ENCODE data around the gene DENND1A. TPM values are rescaled to one million over a fixed set of nuclear protein-coding genes. Genes with fewer than 3 reads are reported as not detected.

The DENND1A gene
- total RNA-seq, 1 donor from 2014 or later: 48.1 TPM

- Mint-ChIP-seq H3K4me3 (no peak overlapping the region), H3K27ac (no peak overlapping the region), H3K9me3 (peaks cover 6% of the 10 kb centered on the region), H3K36me3 (peaks cover 4% of the 10 kb centered on the region), H3K4me1 (peaks cover 23% of the 10 kb centered on the region), H3K27me3 (ENCODE audit: insufficient read depth, low read depth) (peaks cover 2% of the 10 kb centered on the region)
- H3K4me2 ChIP-seq: no peak overlapping the region
- no peaks in the 10 kb centered on the region for H3F3A ChIP-seq (ENCODE audit: low read depth)
- H4K20me1 ChIP-seq (ENCODE audit: low read depth): no peaks in the 10 kb centered on the region
- H3K27me3 ChIP-seq: no peaks in the 10 kb centered on the region
- H3K36me3 ChIP-seq: no peaks in the 10 kb centered on the region
- H3K9ac ChIP-seq: no peak overlapping the region
- no peaks in the 10 kb centered on the region for H3K4me1 ChIP-seq
- no peak for TF ChIP-seq CTCF (IDR thresholded peaks at IDR 0.05)
- TF ChIP-seq EZH2phosphoT487 (IDR thresholded peaks at IDR 0.05): no peak
- TF ChIP-seq EZH2 (IDR thresholded peaks at IDR 0.05): no peak
- H2AFZ ChIP-seq (replicated peaks): no peak overlapping the region
- H3K27ac ChIP-seq: no peak overlapping the region
- no peaks in the 10 kb centered on the region for H3K9me3 ChIP-seq (ENCODE audit: low read depth)
- no peak overlapping the region for H3K4me3 ChIP-seq
- H3K79me2 ChIP-seq (ENCODE audit: low read depth): no peaks in the 10 kb centered on the region
- no peak for DNase-seq (ENCODE audit: low spot score)
These were observed 404.0 kb downstream of the DENND1A start for GRCh38 chr9:123525957-123526356.

GRCh38 chr9:123525424-123525823, 404.5 kb downstream of the DENND1A start:
- H3K27me3 Mint-ChIP-seq (ENCODE audit: insufficient read depth, low read depth): peaks cover 2% of the 10 kb centered on the region
- H3K27me3 ChIP-seq: no peaks in the 10 kb centered on the region
- TF ChIP-seq EZH2phosphoT487 (IDR thresholded peaks at IDR 0.05) (no peak), EZH2 (IDR thresholded peaks at IDR 0.05) (no peak), CTCF (IDR thresholded peaks at IDR 0.05) (no peak)
- no peaks in the 10 kb centered on the region for H3K4me1 ChIP-seq
- H3K9me3 ChIP-seq (ENCODE audit: low read depth): no peaks in the 10 kb centered on the region
- H3K4me2 ChIP-seq: no peak overlapping the region
- no peak overlapping the region for H3K9ac ChIP-seq
- no peak overlapping the region for H3K4me3 Mint-ChIP-seq
- H3K36me3 ChIP-seq: no peaks in the 10 kb centered on the region
- no peak overlapping the region for H3K27ac Mint-ChIP-seq
- H3K79me2 ChIP-seq (ENCODE audit: low read depth): no peaks in the 10 kb centered on the region
- DNase-seq (ENCODE audit: low spot score): no peak
- no peak overlapping the region for H2AFZ ChIP-seq (replicated peaks)
- peaks cover 4% of the 10 kb centered on the region for H3K36me3 Mint-ChIP-seq
- H3F3A ChIP-seq (ENCODE audit: low read depth): no peaks in the 10 kb centered on the region
- H3K9me3 Mint-ChIP-seq: peaks cover 6% of the 10 kb centered on the region
- H3K4me1 Mint-ChIP-seq: peaks cover 23% of the 10 kb centered on the region
- no peak overlapping the region for H3K4me3 ChIP-seq
- no peak overlapping the region for H3K27ac ChIP-seq
- H4K20me1 ChIP-seq (ENCODE audit: low read depth): no peaks in the 10 kb centered on the region

GRCh38 chr9:123524866-123525265, 405.1 kb downstream of the DENND1A start:
- Histone ChIP-seq H3K9me3 (ENCODE audit: low read depth) (no peaks in the 10 kb centered on the region), H3K9ac (no peak overlapping the region), H3K27ac (no peak overlapping the region), H3K27me3 (no peaks in the 10 kb centered on the region), H3F3A (ENCODE audit: low read depth) (no peaks in the 10 kb centered on the region), H3K4me3 (no peak overlapping the region), H3K36me3 (no peaks in the 10 kb centered on the region), H4K20me1 (ENCODE audit: low read depth) (no peaks in the 10 kb centered on the region), H2AFZ (replicated peaks) (no peak overlapping the region), H3K4me2 (no peak overlapping the region), H3K79me2 (ENCODE audit: low read depth) (no peaks in the 10 kb centered on the region), H3K4me1 (no peaks in the 10 kb centered on the region)
- Mint-ChIP-seq H3K4me1 (peaks cover 23% of the 10 kb centered on the region), H3K36me3 (peaks cover under 1% of the 10 kb centered on the region), H3K27me3 (ENCODE audit: insufficient read depth, low read depth) (peaks cover 2% of the 10 kb centered on the region), H3K4me3 (no peak overlapping the region), H3K27ac (no peak overlapping the region), H3K9me3 (peaks cover 2% of the 10 kb centered on the region)
- no peak for DNase-seq (ENCODE audit: low spot score)
- TF ChIP-seq EZH2 (IDR thresholded peaks at IDR 0.05) (no peak), CTCF (IDR thresholded peaks at IDR 0.05) (no peak), EZH2phosphoT487 (IDR thresholded peaks at IDR 0.05) (no peak)
